Limb (tissue), 2 donors: ENCODE results near the gene PTPDC1.

ENCODE experiments used
- DNase-seq, 2 donors: peaks; one replicate each; pipeline ENCODE4 v3.0.0-alpha.2; 2016; ENCODE audit errors: extremely low spot score in 2 of 2

The PTPDC1 gene, protein sequence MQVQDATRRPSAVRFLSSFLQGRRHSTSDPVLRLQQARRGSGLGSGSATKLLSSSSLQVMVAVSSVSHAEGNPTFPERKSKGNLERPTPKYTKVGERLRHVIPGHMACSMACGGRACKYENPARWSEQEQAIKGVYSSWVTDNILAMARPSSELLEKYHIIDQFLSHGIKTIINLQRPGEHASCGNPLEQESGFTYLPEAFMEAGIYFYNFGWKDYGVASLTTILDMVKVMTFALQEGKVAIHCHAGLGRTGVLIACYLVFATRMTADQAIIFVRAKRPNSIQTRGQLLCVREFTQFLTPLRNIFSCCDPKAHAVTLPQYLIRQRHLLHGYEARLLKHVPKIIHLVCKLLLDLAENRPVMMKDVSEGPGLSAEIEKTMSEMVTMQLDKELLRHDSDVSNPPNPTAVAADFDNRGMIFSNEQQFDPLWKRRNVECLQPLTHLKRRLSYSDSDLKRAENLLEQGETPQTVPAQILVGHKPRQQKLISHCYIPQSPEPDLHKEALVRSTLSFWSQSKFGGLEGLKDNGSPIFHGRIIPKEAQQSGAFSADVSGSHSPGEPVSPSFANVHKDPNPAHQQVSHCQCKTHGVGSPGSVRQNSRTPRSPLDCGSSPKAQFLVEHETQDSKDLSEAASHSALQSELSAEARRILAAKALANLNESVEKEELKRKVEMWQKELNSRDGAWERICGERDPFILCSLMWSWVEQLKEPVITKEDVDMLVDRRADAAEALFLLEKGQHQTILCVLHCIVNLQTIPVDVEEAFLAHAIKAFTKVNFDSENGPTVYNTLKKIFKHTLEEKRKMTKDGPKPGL

GRCh38 chr9:94084314-94084713 lies at the start of gene PTPDC1:
PTPDC1 (plus strand) TSS chr9:94084464; CDS start chr9:94084531, 67 bp downstream.
- DNase-seq: peak; percentile 54 to 65

- DNase-seq: no peak
These were observed 49.8 kb upstream of the PTPDC1 start for GRCh38 chr9:94034511-94034910.

- DNase-seq: no peak
These were observed 44.5 kb upstream of the PTPDC1 start for GRCh38 chr9:94039786-94040185.

GRCh38 chr9:94042516-94043360 lies 41.5 kb upstream of the PTPDC1 start:
- DNase-seq: no peak

DNA sequence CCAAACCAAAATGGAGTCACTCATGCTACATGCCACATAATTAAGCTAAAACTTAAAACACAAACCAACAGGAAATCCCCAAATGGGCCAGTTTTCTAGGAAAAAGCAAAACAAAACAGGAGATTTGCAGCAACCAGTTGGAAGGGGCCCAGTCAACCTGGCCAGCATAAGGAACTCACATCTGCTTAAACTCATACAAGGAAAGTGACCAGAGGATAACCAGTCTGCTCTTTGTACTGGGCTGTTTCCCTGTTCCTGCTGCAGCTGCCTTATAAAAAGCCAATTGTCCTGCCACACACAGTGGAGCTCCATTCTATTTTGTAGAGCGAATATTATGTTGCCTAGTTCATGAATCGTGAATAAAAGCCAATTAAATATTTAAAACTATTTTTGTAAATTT lies 29.5 kb upstream of the PTPDC1 start:
- DNase-seq: no peak

- DNase-seq: peak in 1 of 2 donors; percentile 46
These were observed 27.8 kb upstream of the PTPDC1 start for GRCh38 chr9:94056442-94056974.

- DNase-seq: no peak
These were observed 26.3 kb upstream of the PTPDC1 start for GRCh38 chr9:94057918-94058317.

- DNase-seq: no peak
These were observed 22.4 kb upstream of the PTPDC1 start for GRCh38 chr9:94061864-94062263.

- peak; percentile 61 to 68 for DNase-seq
These were observed 18.7 kb upstream of the PTPDC1 start for GRCh38 chr9:94065535-94065961.

DNA sequence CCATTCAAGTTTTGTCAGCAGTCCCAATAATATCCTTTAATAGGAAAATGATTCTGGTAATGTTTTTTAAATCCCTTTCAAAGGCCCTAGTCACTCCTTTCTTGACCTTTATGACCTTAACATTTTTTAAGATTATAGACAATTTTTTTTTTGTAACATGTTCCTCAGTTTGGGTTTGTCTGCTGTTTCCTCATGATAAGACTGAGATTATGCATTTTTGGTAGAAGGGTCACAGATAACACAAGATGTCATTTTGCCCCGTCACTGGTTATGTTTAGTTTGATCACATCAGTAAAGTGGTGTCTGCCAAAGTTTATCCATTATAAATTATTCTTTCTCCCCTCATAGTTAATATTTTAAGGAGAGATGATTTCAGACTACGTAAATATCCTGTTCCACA lies 16.0 kb upstream of the PTPDC1 start:
- DNase-seq: no peak

- DNase-seq: no peak
These were observed 7.7 kb upstream of the PTPDC1 start for GRCh38 chr9:94076557-94076956.

DNA sequence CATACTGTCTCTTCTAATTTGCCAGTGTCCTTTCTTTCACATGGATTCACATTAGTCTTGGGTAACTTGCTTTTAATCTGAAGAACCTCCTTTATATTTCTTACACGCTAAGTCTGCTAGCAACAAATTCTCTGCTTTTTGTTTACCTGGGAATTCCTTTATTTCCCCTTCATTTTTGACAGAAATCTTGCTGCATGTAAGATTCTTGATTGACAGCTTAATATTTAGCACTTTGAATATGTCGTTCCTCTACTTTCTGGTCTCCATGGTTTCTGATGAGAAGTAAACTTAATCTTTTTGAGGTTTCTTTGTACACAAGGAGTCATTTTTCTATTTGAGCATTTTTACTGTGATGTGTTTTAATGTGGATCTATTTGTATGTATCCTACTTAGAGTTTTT lies 6.2 kb upstream of the PTPDC1 start:
- no peak for DNase-seq

DNA sequence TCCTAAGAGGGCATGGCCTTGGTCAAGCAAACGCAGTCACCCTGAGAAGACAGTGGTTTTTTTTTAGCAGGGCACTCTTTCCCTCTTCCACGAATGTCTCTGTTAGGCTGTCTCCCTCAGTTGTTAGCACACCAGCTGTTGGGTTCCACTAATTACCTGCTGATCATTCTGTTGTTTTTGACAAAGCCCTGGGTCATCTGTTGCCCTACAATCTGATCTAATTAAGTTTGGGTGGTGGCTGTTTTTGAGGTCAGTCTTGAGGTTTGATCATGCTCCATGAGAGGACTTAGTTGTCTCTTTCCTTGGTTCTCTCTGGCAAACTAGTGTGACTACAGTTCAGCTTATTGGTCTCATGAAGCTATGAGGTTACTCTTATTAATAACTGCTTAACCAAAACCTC lies 5.0 kb upstream of the PTPDC1 start:
- DNase-seq: no peak

- DNase-seq: no peak
These were observed 4.0 kb upstream of the PTPDC1 start for GRCh38 chr9:94080249-94080648.

DNA sequence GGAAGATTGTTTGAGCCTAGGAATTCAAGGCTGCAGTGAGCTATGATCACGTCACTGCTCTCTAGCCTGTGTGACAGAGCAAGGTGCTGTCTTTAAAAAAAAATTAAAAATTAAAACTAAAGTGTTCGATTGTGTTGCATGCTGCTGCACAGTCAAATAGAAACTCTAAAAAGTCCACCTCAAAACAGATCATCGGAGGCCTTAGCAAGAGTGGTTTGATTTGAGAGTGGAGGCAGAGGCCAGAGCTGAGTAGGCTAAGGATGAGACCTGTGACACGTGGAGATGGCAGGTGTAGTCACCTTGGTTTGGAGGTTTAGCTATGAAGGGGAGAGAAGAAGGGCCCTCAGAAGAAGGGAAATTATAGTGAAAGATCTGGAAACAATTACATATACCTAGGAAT lies 2.8 kb upstream of the PTPDC1 start:
- no peak for DNase-seq

GRCh38 chr9:94081864-94082463 lies 2.3 kb upstream of the PTPDC1 start:
- no peak for DNase-seq

- no peak for DNase-seq
These were observed 1.7 kb upstream of the PTPDC1 start for GRCh38 chr9:94082553-94082952.

DNA sequence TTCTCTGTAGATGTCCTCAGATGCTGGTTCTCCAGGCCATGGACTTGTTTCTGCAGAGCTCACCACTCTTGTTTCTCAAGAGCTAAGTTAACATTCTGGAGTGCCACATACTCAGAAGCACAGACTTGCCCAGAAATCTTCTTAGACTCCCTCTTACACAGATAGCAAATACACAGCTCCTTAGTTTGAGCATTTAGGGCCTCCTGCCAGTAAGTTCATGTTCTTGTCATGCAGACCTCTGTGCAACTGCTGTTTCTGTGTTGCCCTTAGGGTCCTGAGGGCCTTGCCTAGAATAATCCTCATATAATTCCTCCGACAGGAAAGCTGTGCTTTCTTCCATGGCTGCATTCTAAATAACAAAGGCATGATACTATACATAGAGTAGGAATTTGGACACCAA lies 1.3 kb upstream of the PTPDC1 start:
- no peak for DNase-seq

GRCh38 chr9:94083384-94083783 lies 880 bp upstream of the PTPDC1 start:
- DNase-seq: no peak

- DNase-seq: no peak
These were observed 887 bp downstream of the PTPDC1 start for GRCh38 chr9:94085062-94085639.
